CD4-positive, alpha-beta T cell (primary cell): Measurements from ENCODE around the gene DBP. TPM values are rescaled to one million over a fixed set of nuclear protein-coding genes. Genes with fewer than 3 reads are reported as not detected.

Experiments used
- ATAC-seq: fragments of 200-7000 bp; cut with Tn5 transposase; one replicate; pipeline ENCODE4 v1.10.0; 2022; ENCODE audit warnings: mild to moderate bottlenecking; ENCODE audit not compliant: poor library complexity
- CTCF ChIA-PET: fragments of 350-600 bp; sonication (Branson Sonifier 250); formaldehyde crosslinking; loops from one replicate; lab custom pipeline; 2021; ENCODE audit warnings: antibody characterized with exemption, inconsistent platforms; lab: Charles Lee
- POLR2A ChIA-PET: fragments of 350-600 bp; sonication (Branson Sonifier 250); formaldehyde crosslinking; loops from one replicate; lab custom pipeline; 2021; ENCODE audit warnings: antibody characterized with exemption, inconsistent platforms; lab: Charles Lee
- DNase-seq, 14 experiments: peaks; one replicate each; pipeline ENCODE4 v3.0.0-alpha.2; 2013 to 2020; ENCODE audit warnings: mixed read lengths in 2 of 14
- H3K27ac ChIP-seq, 2 donors: one replicate each; pipeline versions ENCODE4 v1.5.1 to v1.7.0; 2013; ENCODE audit warnings: low read length in 2 of 2, low read depth in 1 of 2, mild to moderate bottlenecking in 1 of 2
- H3K27me3 ChIP-seq, 2 experiments: 1 replicate in 1 of 2; 2 replicates in 1 of 2; pipeline versions ENCODE4 v1.6.1 to v1.7.0; 2013; ENCODE audit warnings: low read length in 2 of 2, control low read depth in 1 of 2, mild to moderate bottlenecking in 1 of 2, moderate library complexity in 1 of 2; ENCODE audit not compliant: insufficient read depth in 2 of 2, control insufficient read depth in 1 of 2
- H3K36me3 ChIP-seq: one replicate; pipeline ENCODE4 v1.6.1; 2013; ENCODE audit warnings: low read length, control low read depth; ENCODE audit not compliant: insufficient read depth
- H3K4me1 ChIP-seq: one replicate; pipeline ENCODE4 v1.6.1; 2013; ENCODE audit warnings: low read length, control low read depth; ENCODE audit not compliant: insufficient read depth
- H3K4me3 ChIP-seq: one replicate; pipeline ENCODE4 v1.5.1; 2013; ENCODE audit warnings: mild to moderate bottlenecking, low read length, moderate library complexity
- H3K9me3 ChIP-seq, 2 experiments: 1 replicate in 1 of 2; 2 replicates in 1 of 2; pipeline versions ENCODE4 v1.6.1 to v1.7.0; 2013; ENCODE audit warnings: low read length in 2 of 2, mild to moderate bottlenecking in 2 of 2, control low read depth in 1 of 2, moderate library complexity in 1 of 2; ENCODE audit not compliant: control insufficient read depth in 1 of 2, insufficient read depth in 1 of 2
- H3K27ac Mint-ChIP-seq: one replicate; pipeline ENCODE4 v1.8.0; 2020; ENCODE audit warnings: mixed read lengths
- H3K27me3 Mint-ChIP-seq: one replicate; pipeline ENCODE4 v1.8.0; 2021; ENCODE audit warnings: mixed read lengths
- H3K36me3 Mint-ChIP-seq: one replicate; pipeline ENCODE4 v1.8.0; 2021; ENCODE audit warnings: low read depth, mixed read lengths
- H3K4me1 Mint-ChIP-seq: one replicate; pipeline ENCODE4 v1.8.0; 2021; ENCODE audit warnings: low read depth, mixed read lengths
- H3K4me3 Mint-ChIP-seq: one replicate; pipeline ENCODE4 v1.8.0; 2020; ENCODE audit warnings: mild to moderate bottlenecking, mixed read lengths
- H3K9me3 Mint-ChIP-seq: one replicate; pipeline ENCODE4 v1.8.0; 2020; ENCODE audit warnings: mixed read lengths
- intact Hi-C, 2 experiments: fragments of 100-400 bp; cut with DNase I in 1 of 2; cut with micrococcal nuclease in 1 of 2; formaldehyde crosslinking; loops; one replicate each; pipeline versions ENCODE4 v1.15.1 to v1.9.0; 2023 to 2025; cut with DNase I, micrococcal nuclease
- total RNA-seq, 174 experiments: library from RNA in 2 of 174; stranded (reverse) in 2 of 174; gene quantifications; one replicate each; pipeline ENCODE4 v1.2.3 and lab custom pipeline; 2021 to 2026
- TF ChIP-seq, protein P1 (sequence below): fragments of 200-600 bp; IDR thresholded peaks from one replicate; pipeline ENCODE4 v1.8.0; 2022; ENCODE audit warnings: antibody characterized with exemption, mild to moderate bottlenecking

Gene DBP
- total RNA-seq, 2 experiments from 2014 or later: 48.3 to 55.6 TPM

DNA sequence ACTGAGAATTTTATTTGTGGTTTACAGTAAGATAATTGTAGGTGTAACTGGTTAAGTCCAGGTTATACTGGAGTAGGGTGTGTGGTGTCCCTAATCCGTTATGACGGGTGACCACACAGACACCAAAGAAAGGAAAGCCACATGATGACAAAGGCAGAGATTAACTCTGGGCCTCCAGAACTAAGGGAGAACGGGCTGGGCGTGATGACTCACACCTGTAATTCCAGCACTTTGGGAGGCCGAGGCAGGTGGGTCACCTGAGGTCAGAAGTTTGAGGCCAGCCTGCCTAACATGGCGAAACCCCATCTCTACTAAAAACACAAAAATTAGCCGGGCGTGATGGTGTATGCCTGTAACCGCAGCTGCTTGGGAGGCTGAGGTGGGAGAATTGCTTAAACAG is 48.4 kb upstream of the DBP start:
- Mint-ChIP-seq H3K9me3 (no peaks in the 10 kb centered on the region), H3K27ac (no peak overlapping the region), H3K4me1 (no peaks in the 10 kb centered on the region), H3K27me3 (no peaks in the 10 kb centered on the region), H3K4me3 (no peak overlapping the region), H3K36me3 (no peaks in the 10 kb centered on the region)
- TF ChIP-seq, protein P1, sequence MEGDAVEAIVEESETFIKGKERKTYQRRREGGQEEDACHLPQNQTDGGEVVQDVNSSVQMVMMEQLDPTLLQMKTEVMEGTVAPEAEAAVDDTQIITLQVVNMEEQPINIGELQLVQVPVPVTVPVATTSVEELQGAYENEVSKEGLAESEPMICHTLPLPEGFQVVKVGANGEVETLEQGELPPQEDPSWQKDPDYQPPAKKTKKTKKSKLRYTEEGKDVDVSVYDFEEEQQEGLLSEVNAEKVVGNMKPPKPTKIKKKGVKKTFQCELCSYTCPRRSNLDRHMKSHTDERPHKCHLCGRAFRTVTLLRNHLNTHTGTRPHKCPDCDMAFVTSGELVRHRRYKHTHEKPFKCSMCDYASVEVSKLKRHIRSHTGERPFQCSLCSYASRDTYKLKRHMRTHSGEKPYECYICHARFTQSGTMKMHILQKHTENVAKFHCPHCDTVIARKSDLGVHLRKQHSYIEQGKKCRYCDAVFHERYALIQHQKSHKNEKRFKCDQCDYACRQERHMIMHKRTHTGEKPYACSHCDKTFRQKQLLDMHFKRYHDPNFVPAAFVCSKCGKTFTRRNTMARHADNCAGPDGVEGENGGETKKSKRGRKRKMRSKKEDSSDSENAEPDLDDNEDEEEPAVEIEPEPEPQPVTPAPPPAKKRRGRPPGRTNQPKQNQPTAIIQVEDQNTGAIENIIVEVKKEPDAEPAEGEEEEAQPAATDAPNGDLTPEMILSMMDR: no peak
- DNase-seq: no peak
- Histone ChIP-seq H3K9me3 (no peaks in the 10 kb centered on the region), H3K4me1 (no peaks in the 10 kb centered on the region), H3K36me3 (no peaks in the 10 kb centered on the region), H3K4me3 (no peak overlapping the region), H3K27ac (no peak overlapping the region), H3K27me3 (no peaks in the 10 kb centered on the region)
- ChIA-PET CTCF (no interaction called here), POLR2A (no interaction called here)
- intact Hi-C loops: no loop called here
- ATAC-seq: no peak

DNA sequence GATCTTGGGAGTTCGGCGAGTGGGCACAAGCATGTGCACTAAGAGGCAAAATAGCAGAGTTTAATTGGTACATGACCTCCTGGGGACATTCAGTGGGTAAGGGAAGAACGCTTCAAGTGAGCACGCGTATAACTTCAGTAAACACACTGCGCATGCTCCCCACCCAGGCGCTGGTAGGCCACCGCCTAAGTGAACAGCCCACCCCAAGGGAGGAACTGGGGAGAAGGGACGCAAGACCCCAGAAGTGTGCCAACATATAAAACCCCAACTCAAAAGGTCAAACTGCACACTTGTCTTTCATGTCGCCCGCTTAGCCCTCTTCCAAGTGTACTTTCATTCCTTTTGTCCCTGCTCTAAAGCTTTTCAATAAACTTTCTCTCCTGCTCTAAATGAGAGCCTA is 46.2 kb upstream of the DBP start:
- no peak overlapping the region for H3K27ac Mint-ChIP-seq
- intact Hi-C loops: no loop called here
- Histone ChIP-seq H3K9me3 (no peaks in the 10 kb centered on the region), H3K4me3 (no peak overlapping the region), H3K27me3 (no peaks in the 10 kb centered on the region), H3K27ac (no peak overlapping the region), H3K4me1 (no peaks in the 10 kb centered on the region), H3K36me3 (no peaks in the 10 kb centered on the region)
- ChIA-PET POLR2A (no interaction called here), CTCF (no interaction called here)
- no peak for ATAC-seq
- H3K36me3 Mint-ChIP-seq: no peaks in the 10 kb centered on the region
- no peaks in the 10 kb centered on the region for H3K9me3 Mint-ChIP-seq
- DNase-seq: peak in 6 of 14 experiments; percentile 14 to 55 (median 30)
- TF ChIP-seq, protein P1: no peak
- H3K4me3 Mint-ChIP-seq: no peak overlapping the region
- H3K27me3 Mint-ChIP-seq: no peaks in the 10 kb centered on the region
- no peaks in the 10 kb centered on the region for H3K4me1 Mint-ChIP-seq

DNA sequence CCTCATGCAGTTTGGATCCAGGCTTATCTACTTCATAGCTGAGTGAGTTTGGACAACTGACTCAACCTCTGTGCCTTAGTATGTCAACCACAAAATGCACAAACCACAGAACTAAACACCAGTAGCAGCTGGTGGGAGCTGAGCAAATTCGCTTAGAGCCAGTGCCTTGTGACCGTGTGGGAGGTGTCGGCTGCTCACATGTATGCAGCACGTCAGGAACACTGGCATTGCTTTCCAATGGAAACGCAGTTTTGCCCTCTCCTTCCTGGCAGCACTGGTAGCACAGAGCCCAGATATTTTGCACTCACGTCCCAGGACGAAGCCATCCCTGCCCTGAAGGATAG is 43.9 kb upstream of the DBP start:
- no peaks in the 10 kb centered on the region for H3K4me1 Mint-ChIP-seq
- Histone ChIP-seq H3K9me3 (no peaks in the 10 kb centered on the region), H3K4me1 (no peaks in the 10 kb centered on the region), H3K36me3 (no peaks in the 10 kb centered on the region), H3K4me3 (no peak overlapping the region), H3K27me3 (no peaks in the 10 kb centered on the region), H3K27ac (no peak overlapping the region)
- no peaks in the 10 kb centered on the region for H3K36me3 Mint-ChIP-seq
- H3K4me3 Mint-ChIP-seq: no peak overlapping the region
- CTCF ChIA-PET: no interaction called here
- TF ChIP-seq, protein P1: no peak
- ATAC-seq: no peak
- DNase-seq: no peak
- POLR2A ChIA-PET: no interaction called here
- no peak overlapping the region for H3K27ac Mint-ChIP-seq
- H3K27me3 Mint-ChIP-seq: no peaks in the 10 kb centered on the region
- intact Hi-C loops: no loop called here
- no peaks in the 10 kb centered on the region for H3K9me3 Mint-ChIP-seq
